ENCODE measurements around the gene EXOC4. TPM values are rescaled to one million over a fixed set of nuclear protein-coding genes. Genes with fewer than 3 reads are reported as not detected.

The EXOC4 gene
- total RNA-seq, 3 donors from 2014 or later = 63.9 to 90.2 (median 89.5) TPM

- no peaks in the 10 kb centered on the region for H3K9me3 ChIP-seq
- TF ChIP-seq, protein P1, sequence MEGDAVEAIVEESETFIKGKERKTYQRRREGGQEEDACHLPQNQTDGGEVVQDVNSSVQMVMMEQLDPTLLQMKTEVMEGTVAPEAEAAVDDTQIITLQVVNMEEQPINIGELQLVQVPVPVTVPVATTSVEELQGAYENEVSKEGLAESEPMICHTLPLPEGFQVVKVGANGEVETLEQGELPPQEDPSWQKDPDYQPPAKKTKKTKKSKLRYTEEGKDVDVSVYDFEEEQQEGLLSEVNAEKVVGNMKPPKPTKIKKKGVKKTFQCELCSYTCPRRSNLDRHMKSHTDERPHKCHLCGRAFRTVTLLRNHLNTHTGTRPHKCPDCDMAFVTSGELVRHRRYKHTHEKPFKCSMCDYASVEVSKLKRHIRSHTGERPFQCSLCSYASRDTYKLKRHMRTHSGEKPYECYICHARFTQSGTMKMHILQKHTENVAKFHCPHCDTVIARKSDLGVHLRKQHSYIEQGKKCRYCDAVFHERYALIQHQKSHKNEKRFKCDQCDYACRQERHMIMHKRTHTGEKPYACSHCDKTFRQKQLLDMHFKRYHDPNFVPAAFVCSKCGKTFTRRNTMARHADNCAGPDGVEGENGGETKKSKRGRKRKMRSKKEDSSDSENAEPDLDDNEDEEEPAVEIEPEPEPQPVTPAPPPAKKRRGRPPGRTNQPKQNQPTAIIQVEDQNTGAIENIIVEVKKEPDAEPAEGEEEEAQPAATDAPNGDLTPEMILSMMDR (IDR thresholded peaks at IDR 0.05) = no peak
- ATAC-seq = no peak
- no peak for DNase-seq
- H3K4me3 ChIP-seq = no peak overlapping the region
- intact Hi-C loops (cut with DNase I, micrococcal nuclease) = no loop called here
- no peaks in the 10 kb centered on the region for H3K36me3 ChIP-seq (ENCODE audit: low read depth)
- no peaks in the 10 kb centered on the region for H3K4me1 ChIP-seq (ENCODE audit: low read depth)
Measured at GRCh38 chr7:133583545-133584171, 330.8 kb downstream of the EXOC4 start.

- TF ChIP-seq, protein P1 (IDR thresholded peaks at IDR 0.05) = no peak
- no peaks in the 10 kb centered on the region for H3K4me1 ChIP-seq (ENCODE audit: low read depth)
- no peaks in the 10 kb centered on the region for H3K9me3 ChIP-seq
- no peaks in the 10 kb centered on the region for H3K36me3 ChIP-seq (ENCODE audit: low read depth)
- DNase-seq = no peak
- intact Hi-C loops (cut with DNase I, micrococcal nuclease) = no loop called here
- H3K4me3 ChIP-seq = no peak overlapping the region
- ATAC-seq = peak; percentile 85
Measured at GRCh38 chr7:133584956-133585668, 332.2 kb downstream of the EXOC4 start.

DNA sequence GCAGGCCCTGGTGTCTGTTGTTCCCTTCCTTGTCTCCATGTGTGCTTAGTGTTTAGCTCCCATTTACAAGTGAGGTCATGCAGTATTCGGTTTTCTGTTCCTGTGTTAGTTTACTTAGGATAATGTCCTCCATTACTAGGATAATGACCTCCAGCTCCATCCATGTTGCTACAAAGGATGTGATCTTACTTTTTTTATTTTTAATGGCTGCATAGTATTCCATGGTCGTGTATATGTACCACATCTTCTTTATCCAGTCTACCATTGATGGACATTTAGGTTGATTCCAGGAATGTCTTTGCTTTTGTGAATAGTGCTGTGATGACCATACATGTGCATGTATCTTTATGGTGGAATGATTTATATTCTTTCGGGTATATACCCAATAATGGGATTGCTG lies 333.4 kb downstream of the EXOC4 start:
- Histone ChIP-seq H3K36me3 (ENCODE audit: low read depth) (no peaks in the 10 kb centered on the region), H3K4me1 (ENCODE audit: low read depth) (no peaks in the 10 kb centered on the region), H3K9me3 (no peaks in the 10 kb centered on the region), H3K4me3 (no peak overlapping the region)
- ATAC-seq (no peak), DNase-seq (no peak)
- intact Hi-C loops (cut with DNase I, micrococcal nuclease) = no loop called here
- TF ChIP-seq, protein P1 (IDR thresholded peaks at IDR 0.05) = no peak

DNA sequence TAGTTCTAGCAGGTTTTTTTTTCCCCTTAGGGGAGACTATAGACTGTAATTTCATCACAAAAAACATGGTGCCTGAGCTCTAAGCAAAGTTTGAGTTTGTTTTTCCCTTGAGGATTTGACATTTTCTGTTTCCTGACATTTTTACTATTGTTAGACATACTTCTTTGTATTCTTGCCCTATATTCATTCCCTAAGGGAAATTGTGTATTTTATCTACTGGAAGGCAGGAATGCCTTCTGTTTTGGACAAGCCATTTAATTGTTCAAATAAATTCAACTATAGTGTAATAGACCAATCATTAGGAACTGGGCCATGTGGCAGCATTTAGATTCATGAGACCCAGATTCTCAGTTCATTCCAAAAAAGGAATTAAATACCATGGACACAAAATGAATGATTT lies 335.0 kb downstream of the EXOC4 start:
- no peak for ATAC-seq

DNA sequence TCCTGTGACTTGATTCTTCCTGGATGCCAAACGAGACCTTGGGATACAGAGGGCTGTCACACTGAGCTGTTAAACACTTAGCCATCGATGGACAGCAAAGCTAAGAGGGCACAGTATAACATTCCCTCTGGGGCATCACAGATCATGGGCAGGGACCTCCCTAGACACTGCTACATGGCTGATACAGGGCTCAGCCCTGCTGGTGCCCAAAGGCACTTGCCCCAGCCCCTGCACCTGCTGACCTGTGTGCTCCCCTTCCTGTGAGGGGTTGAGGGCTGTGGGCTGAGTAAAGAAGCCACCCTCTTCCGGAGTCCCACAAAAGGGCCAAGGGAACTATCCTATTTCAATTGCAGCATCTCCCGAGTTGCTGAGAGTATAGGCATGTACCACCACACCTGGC lies 337.9 kb downstream of the EXOC4 start:
- Histone ChIP-seq H3K36me3 (ENCODE audit: low read depth) (no peaks in the 10 kb centered on the region), H3K4me3 (no peak overlapping the region), H3K4me1 (ENCODE audit: low read depth) (no peaks in the 10 kb centered on the region), H3K9me3 (no peaks in the 10 kb centered on the region)
- no peak for DNase-seq
- intact Hi-C loops (cut with DNase I, micrococcal nuclease) = no loop called here
- ATAC-seq = no peak
- TF ChIP-seq, protein P1 (IDR thresholded peaks at IDR 0.05) = no peak

More for the DNA sequence above, 335.0 kb downstream of the EXOC4 start:
- DNase-seq = no peak
- H3K36me3 ChIP-seq (ENCODE audit: low read depth) = no peaks in the 10 kb centered on the region
- no peak overlapping the region for H3K4me3 ChIP-seq
- TF ChIP-seq, protein P1 (IDR thresholded peaks at IDR 0.05) = no peak
- no peaks in the 10 kb centered on the region for H3K4me1 ChIP-seq (ENCODE audit: low read depth)
- intact Hi-C loops (cut with DNase I, micrococcal nuclease) = no loop called here
- no peaks in the 10 kb centered on the region for H3K9me3 ChIP-seq

Data from mucosa of descending colon (tissue), 3 donors.